Measurements from ENCODE around the gene CENPT.
A peak's percentile ranks its signal among the peaks of the same experiment; 100 is the strongest.
"Not testable (repeated sequence)": the region's sequence is repeated elsewhere in the genome, so short reads cannot be mapped to it uniquely, and the experiment has no call there.

Gene CENPT

GRCh38 chr16:67873435-67874370, 26.2 kb upstream of the CENPT start:
- no peak for DNase-seq

GRCh38 chr16:67872631-67873434, 25.3 kb upstream of the CENPT start, which contains the start of gene EDC4:
Gene EDC4 (plus strand): TSS chr16:67873052. CDS start chr16:67873262, 210 bp downstream.
- peak; percentile 85 for DNase-seq

GRCh38 chr16:67872131-67872630, 24.7 kb upstream of the CENPT start:
- DNase-seq: no peak

- no peak for DNase-seq
These were observed 23.8 kb upstream of the CENPT start for GRCh38 chr16:67871256-67871655.

GRCh38 chr16:67869653-67870052, 22.2 kb upstream of the CENPT start:
- DNase-seq: no peak

GRCh38 chr16:67868290-67868689, 20.8 kb upstream of the CENPT start:
- DNase-seq: no peak

- DNase-seq: peak; percentile 21
These were observed 17.8 kb upstream of the CENPT start for GRCh38 chr16:67865318-67865717.

- DNase-seq: no peak
These were observed 17.1 kb upstream of the CENPT start for GRCh38 chr16:67864594-67864993.

GRCh38 chr16:67864044-67864443, 16.6 kb upstream of the CENPT start:
- not testable (repeated sequence) for DNase-seq

GRCh38 chr16:67862623-67863583, 15.4 kb upstream of the CENPT start:
- no peak for DNase-seq

- no peak for DNase-seq
These were observed 14.4 kb upstream of the CENPT start for GRCh38 chr16:67861877-67862276.

- no peak for DNase-seq
These were observed 13.3 kb upstream of the CENPT start for GRCh38 chr16:67860589-67861398.

- DNase-seq: no peak
These were observed 11.0 kb upstream of the CENPT start for GRCh38 chr16:67858500-67858899.

GRCh38 chr16:67857547-67858233, 10.2 kb upstream of the CENPT start:
- DNase-seq: peak; percentile 44

GRCh38 chr16:67856927-67857546, 9.5 kb upstream of the CENPT start:
- no peak for DNase-seq

GRCh38 chr16:67855789-67856188, 8.3 kb upstream of the CENPT start:
- no peak for DNase-seq

- DNase-seq: no peak
These were observed 6.2 kb upstream of the CENPT start for GRCh38 chr16:67853670-67854069.

- DNase-seq: no peak
These were observed 625 bp upstream of the CENPT start for GRCh38 chr16:67848118-67848517.

- DNase-seq: peak; percentile 94
These were observed 1.0 kb downstream of the CENPT start, which contains the start of gene NUTF2 for GRCh38 chr16:67846320-67847063. Gene NUTF2 (plus strand): TSS chr16:67846933. CDS start chr16:67865131, 18,198 bp downstream.

- DNase-seq: no peak
These were observed 1.5 kb downstream of the CENPT start for GRCh38 chr16:67846063-67846319.
